HG02610 (cell line): Measurements from ENCODE around the gene UBQLNL.

Experiments used
- ATAC-seq: cut with Tn5 transposase; IDR thresholded peaks from one replicate; pipeline ENCODE4 v1.9.1; 2021; ENCODE audit warnings: mild to moderate bottlenecking, moderate library complexity; ENCODE audit not compliant: unreplicated experiment

Gene UBQLNL

DNA sequence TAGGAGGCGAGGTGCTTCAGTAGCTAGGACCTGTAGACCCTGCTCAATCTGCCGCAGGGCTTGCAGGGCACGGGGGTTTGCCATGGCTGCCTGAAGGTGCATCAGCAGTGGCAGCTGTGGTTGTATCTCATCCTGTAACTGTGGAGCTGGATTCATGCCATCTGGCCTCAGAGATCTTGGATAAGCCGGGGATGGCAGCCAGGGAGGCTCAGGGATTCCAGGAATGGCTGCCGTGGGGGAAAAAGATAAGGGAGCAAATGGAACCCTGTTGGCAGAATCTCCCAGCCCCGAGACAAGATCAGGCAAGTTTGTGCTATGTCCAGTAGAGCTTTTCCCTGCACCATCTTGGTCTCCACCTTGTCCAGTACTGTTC is 8.6 kb downstream of the UBQLNL start:
- no peak for ATAC-seq

DNA sequence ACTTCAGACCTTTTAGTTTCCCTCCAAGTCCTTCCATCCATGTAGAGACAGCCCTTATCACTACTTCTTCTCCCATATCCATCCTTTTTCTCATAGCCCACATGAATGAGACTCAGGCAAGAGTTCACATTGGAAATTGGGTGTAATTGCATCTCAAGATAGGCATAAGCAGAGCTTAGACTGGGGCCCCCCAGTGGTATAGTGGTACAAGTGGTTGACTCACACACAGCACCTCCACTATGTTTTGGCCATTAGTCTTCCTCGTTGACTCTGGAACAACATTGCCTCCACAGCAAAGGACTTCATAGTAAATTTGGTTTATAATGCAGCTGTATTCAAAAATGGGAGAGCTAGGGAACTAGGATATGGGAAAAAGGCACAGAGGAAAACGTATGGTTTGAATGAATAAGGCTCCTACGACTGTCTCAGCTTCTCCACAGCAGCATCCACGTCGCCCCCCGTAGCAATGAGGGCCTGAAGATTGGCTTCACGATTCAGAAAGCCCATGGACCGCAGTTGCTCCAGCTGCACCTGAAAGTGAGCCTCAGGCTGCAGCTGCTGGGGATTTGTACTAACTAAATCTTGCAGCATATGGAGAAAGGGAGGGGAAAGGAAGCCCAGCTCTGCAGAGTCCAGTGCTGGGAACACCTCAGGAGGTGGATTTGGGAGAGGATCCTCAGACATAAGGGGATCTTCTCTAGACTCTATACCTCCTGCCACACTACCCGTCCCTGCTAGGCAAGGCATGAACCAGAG is 9.1 kb downstream of the UBQLNL start:
- no peak for ATAC-seq

- no peak for ATAC-seq
Observed at GRCh38 chr11:5505363-5506048, 11.0 kb downstream of the UBQLNL start.

GRCh38 chr11:5504403-5504921 is 12.0 kb downstream of the UBQLNL start:
- no peak for ATAC-seq

DNA sequence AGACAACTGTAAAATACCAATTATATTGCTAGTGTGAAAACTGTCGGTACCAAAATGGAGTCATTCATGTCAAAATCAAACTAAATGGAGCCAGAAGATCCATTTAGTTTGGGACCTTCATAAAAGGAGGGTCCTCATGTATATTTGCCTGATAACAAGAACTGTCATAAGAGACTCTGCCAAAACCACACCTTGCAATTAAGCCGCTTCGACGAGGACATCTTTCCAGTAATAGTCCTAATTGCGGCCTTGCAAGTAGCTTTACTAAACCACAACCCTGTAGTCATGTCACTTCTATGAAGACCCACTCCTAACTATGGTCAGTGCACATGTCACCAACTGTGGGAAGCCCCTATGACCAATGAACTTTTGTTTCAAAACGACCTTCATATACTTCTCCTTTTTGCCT is 16.1 kb downstream of the UBQLNL start:
- ATAC-seq: no peak

- ATAC-seq: no peak
Observed at GRCh38 chr11:5499671-5500070, 16.8 kb downstream of the UBQLNL start.

DNA sequence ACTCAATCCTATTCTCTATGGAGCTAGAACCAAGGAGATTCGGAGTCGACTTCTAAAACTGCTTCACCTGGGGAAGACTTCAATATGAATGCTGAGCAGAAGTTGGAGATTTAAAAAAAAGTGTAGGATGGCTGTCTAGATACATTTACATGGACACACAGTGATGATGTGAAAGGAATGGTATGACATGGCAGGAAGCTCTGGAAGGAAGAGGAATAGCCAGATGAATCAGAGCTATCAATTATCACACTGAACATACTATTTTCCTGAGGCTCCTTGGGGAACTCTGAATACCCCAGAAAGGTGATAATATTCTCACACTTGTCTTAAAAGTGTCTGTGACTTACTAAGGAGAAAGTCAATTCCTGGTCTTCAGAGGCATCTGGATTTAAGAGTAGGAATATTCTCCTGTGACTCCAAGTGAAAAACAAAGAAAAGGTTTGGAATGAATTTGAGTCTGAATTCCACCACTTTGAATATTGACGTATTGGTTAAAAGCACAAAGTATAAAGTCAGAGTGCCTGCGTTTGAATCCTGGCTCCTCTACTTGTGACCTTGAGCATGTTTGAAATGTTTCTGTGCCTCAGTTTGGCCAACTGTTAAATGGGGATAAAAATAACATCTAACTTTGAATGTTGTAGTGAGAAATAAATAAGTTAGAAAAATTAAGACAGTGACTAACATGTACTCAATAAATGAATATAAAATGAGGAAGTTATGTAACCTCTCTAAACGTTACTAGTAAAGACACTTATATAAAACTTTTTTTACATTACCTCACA is 26.7 kb downstream of the UBQLNL start:
- no peak for ATAC-seq

GRCh38 chr11:5488798-5489399 is 27.6 kb downstream of the UBQLNL start:
- ATAC-seq: no peak

GRCh38 chr11:5488385-5488784 is 28.1 kb downstream of the UBQLNL start, which contains the start of gene OR52D1:
Gene OR52D1 (plus strand): TSS chr11:5488685. CDS start chr11:5488707, 22 bp downstream.
- ATAC-seq: no peak

DNA sequence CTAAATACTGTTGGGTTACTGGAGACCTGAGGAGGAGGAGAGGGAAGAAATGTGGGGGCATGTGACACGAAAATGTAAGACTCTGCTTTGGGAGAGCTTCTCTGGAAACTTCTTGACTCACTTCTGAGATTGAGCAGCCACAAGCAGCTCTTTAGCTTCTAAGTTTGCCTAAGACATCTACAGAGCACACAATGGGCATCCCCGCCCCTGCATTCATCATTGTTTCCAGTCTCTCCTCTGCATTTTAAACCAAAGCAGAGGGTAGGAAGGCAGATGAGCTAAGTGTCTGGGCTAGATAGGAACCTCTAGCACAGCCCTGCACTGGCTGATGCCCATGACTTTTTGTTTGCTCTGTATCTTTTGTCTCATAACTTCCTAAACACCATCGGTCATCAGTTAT is 30.1 kb downstream of the UBQLNL start:
- no peak for ATAC-seq

DNA sequence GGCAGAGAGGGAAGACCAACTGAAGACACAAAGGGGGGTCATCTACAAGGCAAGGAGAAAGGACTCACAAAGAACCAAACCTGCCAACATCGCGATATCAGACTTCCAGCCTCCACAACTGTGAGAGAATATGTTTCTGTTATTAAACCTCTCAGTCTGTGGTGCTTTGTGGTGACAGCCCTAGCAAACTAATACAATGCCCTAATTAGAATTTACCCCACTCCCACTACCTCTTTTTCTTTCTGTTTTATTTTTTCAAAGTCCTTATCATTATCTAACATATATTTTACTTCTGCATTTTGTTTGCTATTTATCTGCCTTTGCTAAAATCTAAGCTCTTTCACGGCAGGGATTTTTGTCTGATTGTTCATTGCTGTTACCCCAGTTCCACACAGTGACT is 30.5 kb downstream of the UBQLNL start:
- no peak for ATAC-seq

DNA sequence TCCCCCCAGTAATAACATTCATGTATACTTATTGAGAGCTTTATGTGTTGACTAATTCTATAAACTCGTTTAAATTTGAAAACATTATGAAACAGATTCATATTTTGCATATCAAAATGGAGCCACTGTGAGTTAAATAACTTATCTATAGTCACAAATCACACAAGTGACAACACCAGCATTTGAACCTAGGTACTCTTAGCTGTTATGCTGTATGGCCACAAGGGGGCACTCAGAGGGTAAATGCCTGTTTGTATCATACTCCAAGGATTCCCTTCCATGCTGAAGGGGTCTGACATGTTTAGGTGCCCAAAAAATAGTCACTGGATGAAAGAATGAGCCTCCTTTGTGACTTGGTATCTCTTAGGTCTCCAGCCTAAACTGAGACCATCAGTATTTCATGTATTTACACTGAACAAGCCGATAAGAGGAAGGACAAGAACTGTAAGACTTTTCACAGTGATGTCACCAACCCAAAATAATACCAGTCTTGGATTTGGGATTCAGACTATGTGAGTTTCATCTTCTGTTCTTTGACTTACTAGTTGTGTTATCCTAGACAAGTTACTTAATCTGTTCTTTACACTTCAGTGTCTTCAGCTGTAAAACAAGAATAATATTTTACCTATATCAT is 40.2 kb downstream of the UBQLNL start:
- ATAC-seq: peak; percentile 80

GRCh38 chr11:5473921-5474320 is 42.6 kb downstream of the UBQLNL start:
- ATAC-seq: no peak

GRCh38 chr11:5467527-5467926 is 49.0 kb downstream of the UBQLNL start:
- ATAC-seq: no peak
